GM23338 (cell line): Measurements from ENCODE around the gene TMCO4.

ENCODE experiments used
- CTCF ChIP-seq, 2 experiments: fragments of 200-600 bp in 1 of 2; sonication (generic) in 1 of 2; conservative IDR thresholded peaks; 2 replicates each; pipeline versions ENCODE4 v1.5.1 to v1.6.1; 2016 to 2017; ENCODE audit warnings: antibody characterized with exemption in 2 of 2, low read depth in 2 of 2, mild to moderate bottlenecking in 2 of 2, moderate library complexity in 1 of 2
- EZH2 ChIP-seq: fragments of 200-600 bp; sonication (generic); IDR thresholded peaks from one replicate; pipeline ENCODE4 v1.8.0; 2017; ENCODE audit warnings: antibody characterized with exemption, mild to moderate bottlenecking, low read depth; ENCODE audit not compliant: unreplicated experiment
- EZH2phosphoT487 ChIP-seq: fragments of 200-600 bp; sonication (generic); IDR thresholded peaks from one replicate; pipeline ENCODE4 v1.8.1; 2018; ENCODE audit warnings: antibody characterized with exemption; ENCODE audit not compliant: unreplicated experiment
- POLR2AphosphoS5 ChIP-seq: IDR thresholded peaks from 2 replicates; pipeline ENCODE4 v1.6.1; 2016; ENCODE audit warnings: antibody characterized with exemption, low read depth
- TF ChIP-seq, protein P1 (sequence below): IDR thresholded peaks from 2 replicates; pipeline ENCODE4 v1.6.1; 2016; ENCODE audit warnings: antibody characterized with exemption
- TF ChIP-seq, protein P2 (sequence below): IDR thresholded peaks from one replicate; pipeline ENCODE4 v1.6.1; 2018; ENCODE audit warnings: antibody characterized with exemption; ENCODE audit not compliant: unreplicated experiment

GRCh38 chr1:19662313-19662712, 137.4 kb downstream of the TMCO4 start:
- TF ChIP-seq CTCF (conservative IDR thresholded peaks at IDR 0.05; ENCODE audit: low read depth in 2 of 2) (no peak), POLR2AphosphoS5 (no peak), EZH2 (no peak), EZH2phosphoT487 (no peak)
- TF ChIP-seq, protein P1, sequence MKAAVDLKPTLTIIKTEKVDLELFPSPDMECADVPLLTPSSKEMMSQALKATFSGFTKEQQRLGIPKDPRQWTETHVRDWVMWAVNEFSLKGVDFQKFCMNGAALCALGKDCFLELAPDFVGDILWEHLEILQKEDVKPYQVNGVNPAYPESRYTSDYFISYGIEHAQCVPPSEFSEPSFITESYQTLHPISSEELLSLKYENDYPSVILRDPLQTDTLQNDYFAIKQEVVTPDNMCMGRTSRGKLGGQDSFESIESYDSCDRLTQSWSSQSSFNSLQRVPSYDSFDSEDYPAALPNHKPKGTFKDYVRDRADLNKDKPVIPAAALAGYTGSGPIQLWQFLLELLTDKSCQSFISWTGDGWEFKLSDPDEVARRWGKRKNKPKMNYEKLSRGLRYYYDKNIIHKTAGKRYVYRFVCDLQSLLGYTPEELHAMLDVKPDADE = no peak
- TF ChIP-seq, protein P2, sequence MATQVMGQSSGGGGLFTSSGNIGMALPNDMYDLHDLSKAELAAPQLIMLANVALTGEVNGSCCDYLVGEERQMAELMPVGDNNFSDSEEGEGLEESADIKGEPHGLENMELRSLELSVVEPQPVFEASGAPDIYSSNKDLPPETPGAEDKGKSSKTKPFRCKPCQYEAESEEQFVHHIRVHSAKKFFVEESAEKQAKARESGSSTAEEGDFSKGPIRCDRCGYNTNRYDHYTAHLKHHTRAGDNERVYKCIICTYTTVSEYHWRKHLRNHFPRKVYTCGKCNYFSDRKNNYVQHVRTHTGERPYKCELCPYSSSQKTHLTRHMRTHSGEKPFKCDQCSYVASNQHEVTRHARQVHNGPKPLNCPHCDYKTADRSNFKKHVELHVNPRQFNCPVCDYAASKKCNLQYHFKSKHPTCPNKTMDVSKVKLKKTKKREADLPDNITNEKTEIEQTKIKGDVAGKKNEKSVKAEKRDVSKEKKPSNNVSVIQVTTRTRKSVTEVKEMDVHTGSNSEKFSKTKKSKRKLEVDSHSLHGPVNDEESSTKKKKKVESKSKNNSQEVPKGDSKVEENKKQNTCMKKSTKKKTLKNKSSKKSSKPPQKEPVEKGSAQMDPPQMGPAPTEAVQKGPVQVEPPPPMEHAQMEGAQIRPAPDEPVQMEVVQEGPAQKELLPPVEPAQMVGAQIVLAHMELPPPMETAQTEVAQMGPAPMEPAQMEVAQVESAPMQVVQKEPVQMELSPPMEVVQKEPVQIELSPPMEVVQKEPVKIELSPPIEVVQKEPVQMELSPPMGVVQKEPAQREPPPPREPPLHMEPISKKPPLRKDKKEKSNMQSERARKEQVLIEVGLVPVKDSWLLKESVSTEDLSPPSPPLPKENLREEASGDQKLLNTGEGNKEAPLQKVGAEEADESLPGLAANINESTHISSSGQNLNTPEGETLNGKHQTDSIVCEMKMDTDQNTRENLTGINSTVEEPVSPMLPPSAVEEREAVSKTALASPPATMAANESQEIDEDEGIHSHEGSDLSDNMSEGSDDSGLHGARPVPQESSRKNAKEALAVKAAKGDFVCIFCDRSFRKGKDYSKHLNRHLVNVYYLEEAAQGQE = no peak
